Natural killer cell (primary cell): ENCODE results near the gene MUC5B. TPM values are rescaled to one million over a fixed set of nuclear protein-coding genes. Genes with fewer than 3 reads are reported as not detected.

ENCODE experiments used
- ATAC-seq, 3 donors: fragments of 150-1000 bp in 2 of 3; fragments of 200-7000 bp in 1 of 3; cut with Tn5 transposase; 1 replicate in 1 of 3; 2 replicates in 2 of 3; pipeline ENCODE4 v1.10.0; 2021; ENCODE audit warnings: mild to moderate bottlenecking in 2 of 3, moderate library complexity in 2 of 3
- DNase-seq, 2 donors: peaks; one replicate each; pipeline versions ENCODE4 v3.0.0 to v3.0.0-alpha.2; 2013 to 2021; ENCODE audit warnings: mixed read lengths in 1 of 2
- H3K27ac ChIP-seq: one replicate; pipeline ENCODE4 v1.5.1; 2013; ENCODE audit warnings: mild to moderate bottlenecking, low read length
- H3K27me3 ChIP-seq: one replicate; pipeline ENCODE4 v1.6.1; 2013; ENCODE audit warnings: low read length; ENCODE audit not compliant: control insufficient read depth, insufficient read depth
- H3K36me3 ChIP-seq: one replicate; pipeline ENCODE4 v1.6.1; 2013; ENCODE audit warnings: low read length; ENCODE audit not compliant: control insufficient read depth, insufficient read depth
- H3K4me1 ChIP-seq: one replicate; pipeline ENCODE4 v1.6.1; 2013; ENCODE audit warnings: low read length; ENCODE audit not compliant: control insufficient read depth, insufficient read depth
- H3K4me3 ChIP-seq: one replicate; pipeline ENCODE4 v1.5.1; 2013; ENCODE audit warnings: low read length
- H3K9me3 ChIP-seq: one replicate; pipeline ENCODE4 v1.6.1; 2013; ENCODE audit warnings: low read length; ENCODE audit not compliant: control insufficient read depth, insufficient read depth
- H3K27ac Mint-ChIP-seq, 2 donors: one replicate each; pipeline ENCODE4 v1.8.0; 2022; ENCODE audit warnings: mild to moderate bottlenecking in 2 of 2, mixed read lengths in 2 of 2, moderate library complexity in 1 of 2
- H3K27me3 Mint-ChIP-seq, 2 donors: one replicate each; pipeline ENCODE4 v1.8.0; 2022; ENCODE audit warnings: low read depth in 2 of 2, mixed read lengths in 2 of 2
- H3K36me3 Mint-ChIP-seq: one replicate; pipeline ENCODE4 v1.8.0; 2022; ENCODE audit warnings: mixed read lengths
- H3K4me1 Mint-ChIP-seq, 2 donors: one replicate each; pipeline ENCODE4 v1.8.0; 2022; ENCODE audit warnings: mixed read lengths in 2 of 2
- H3K4me3 Mint-ChIP-seq: one replicate; pipeline ENCODE4 v1.8.0; 2022; ENCODE audit warnings: mild to moderate bottlenecking, moderate library complexity, mixed read lengths
- H3K9me3 Mint-ChIP-seq, 2 donors: one replicate each; pipeline ENCODE4 v1.8.0; 2022; ENCODE audit warnings: mixed read lengths in 2 of 2
- WGBS: methylation state at CpG from one replicate; pipeline ENCODE4 v1.1.7; 2013; ENCODE audit warnings: missing lambda C conversion rate; ENCODE audit not compliant: insufficient coverage; 5-methylcytosine and 5-hydroxymethylcytosine counted together
- intact Hi-C: fragments of 100-400 bp; cut with micrococcal nuclease; formaldehyde crosslinking; loops from one replicate; pipeline ENCODE4 v1.14.2; 2022
- total RNA-seq, 4 donors: library from RNA; stranded (reverse); fragments of 120-200 nt in 1 of 4; gene quantifications; one replicate each; pipeline versions ENCODE4 v1.2.3 to v1.2.4, GENCODE V29; 2013 to 2022
- TF ChIP-seq, protein P1 (sequence below): fragments of 200-600 bp; IDR thresholded peaks from one replicate; pipeline ENCODE4 v1.8.0; 2022; ENCODE audit warnings: antibody characterized with exemption

MUC5B gene
- total RNA-seq, 3 donors from 2014 or later (not counting 1 experiment from before 2014, with no cell fraction given): not detected

DNA sequence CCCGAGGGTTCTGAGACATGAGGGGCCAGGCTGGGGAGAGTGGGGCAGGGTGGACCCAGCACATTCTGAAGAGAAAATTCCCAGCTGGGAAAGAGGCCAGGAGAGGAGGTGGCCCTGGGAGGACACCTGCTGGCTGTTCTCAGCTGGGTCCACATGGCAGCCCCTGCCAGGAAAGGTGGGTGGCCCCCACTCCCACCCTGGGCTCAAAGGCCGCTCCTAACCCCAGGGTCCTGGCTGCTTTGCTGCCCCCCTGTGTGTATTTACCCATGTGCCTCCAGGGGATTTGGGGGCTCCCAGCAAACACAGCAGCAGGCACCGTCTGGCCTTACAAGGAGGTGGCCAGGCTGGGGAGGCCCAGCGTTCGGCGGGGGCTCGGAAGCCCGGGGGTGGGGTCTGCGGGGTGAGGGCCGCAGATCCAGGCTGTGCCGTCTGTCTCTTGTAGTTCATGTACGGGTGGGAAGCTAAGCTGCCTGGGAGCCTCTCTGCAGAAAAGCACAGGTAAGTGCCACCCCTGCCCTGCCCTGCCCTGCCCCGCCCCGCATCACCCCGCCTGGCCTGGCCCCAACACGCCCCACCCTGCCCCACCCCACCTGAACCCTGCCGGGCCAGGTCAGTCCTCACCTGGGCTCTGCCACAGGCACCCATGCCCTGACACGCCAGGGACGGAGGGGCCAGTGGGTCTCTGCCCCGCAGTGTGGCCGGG, 10.6 kb downstream of the MUC5B start:
- H3K4me3 Mint-ChIP-seq: no peak overlapping the region
- 84% methylated on average over 18 of the region's 21 CpGs for WGBS
- H3K27ac Mint-ChIP-seq: no peak overlapping the region
- no peaks in the 10 kb centered on the region for H3K4me1 ChIP-seq
- H3K27me3 Mint-ChIP-seq: no peaks in the 10 kb centered on the region
- no peaks in the 10 kb centered on the region for H3K9me3 Mint-ChIP-seq
- no peaks in the 10 kb centered on the region for H3K27me3 ChIP-seq
- no peak overlapping the region for H3K27ac ChIP-seq
- H3K36me3 Mint-ChIP-seq: no peaks in the 10 kb centered on the region
- no peak overlapping the region for H3K4me3 ChIP-seq
- H3K36me3 ChIP-seq: no peaks in the 10 kb centered on the region
- DNase-seq (no peak), ATAC-seq (no peak)
- H3K4me1 Mint-ChIP-seq: no peaks in the 10 kb centered on the region
- no peaks in the 10 kb centered on the region for H3K9me3 ChIP-seq
- TF ChIP-seq, protein P1, sequence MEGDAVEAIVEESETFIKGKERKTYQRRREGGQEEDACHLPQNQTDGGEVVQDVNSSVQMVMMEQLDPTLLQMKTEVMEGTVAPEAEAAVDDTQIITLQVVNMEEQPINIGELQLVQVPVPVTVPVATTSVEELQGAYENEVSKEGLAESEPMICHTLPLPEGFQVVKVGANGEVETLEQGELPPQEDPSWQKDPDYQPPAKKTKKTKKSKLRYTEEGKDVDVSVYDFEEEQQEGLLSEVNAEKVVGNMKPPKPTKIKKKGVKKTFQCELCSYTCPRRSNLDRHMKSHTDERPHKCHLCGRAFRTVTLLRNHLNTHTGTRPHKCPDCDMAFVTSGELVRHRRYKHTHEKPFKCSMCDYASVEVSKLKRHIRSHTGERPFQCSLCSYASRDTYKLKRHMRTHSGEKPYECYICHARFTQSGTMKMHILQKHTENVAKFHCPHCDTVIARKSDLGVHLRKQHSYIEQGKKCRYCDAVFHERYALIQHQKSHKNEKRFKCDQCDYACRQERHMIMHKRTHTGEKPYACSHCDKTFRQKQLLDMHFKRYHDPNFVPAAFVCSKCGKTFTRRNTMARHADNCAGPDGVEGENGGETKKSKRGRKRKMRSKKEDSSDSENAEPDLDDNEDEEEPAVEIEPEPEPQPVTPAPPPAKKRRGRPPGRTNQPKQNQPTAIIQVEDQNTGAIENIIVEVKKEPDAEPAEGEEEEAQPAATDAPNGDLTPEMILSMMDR: no peak
- intact Hi-C loops: no loop called here

DNA sequence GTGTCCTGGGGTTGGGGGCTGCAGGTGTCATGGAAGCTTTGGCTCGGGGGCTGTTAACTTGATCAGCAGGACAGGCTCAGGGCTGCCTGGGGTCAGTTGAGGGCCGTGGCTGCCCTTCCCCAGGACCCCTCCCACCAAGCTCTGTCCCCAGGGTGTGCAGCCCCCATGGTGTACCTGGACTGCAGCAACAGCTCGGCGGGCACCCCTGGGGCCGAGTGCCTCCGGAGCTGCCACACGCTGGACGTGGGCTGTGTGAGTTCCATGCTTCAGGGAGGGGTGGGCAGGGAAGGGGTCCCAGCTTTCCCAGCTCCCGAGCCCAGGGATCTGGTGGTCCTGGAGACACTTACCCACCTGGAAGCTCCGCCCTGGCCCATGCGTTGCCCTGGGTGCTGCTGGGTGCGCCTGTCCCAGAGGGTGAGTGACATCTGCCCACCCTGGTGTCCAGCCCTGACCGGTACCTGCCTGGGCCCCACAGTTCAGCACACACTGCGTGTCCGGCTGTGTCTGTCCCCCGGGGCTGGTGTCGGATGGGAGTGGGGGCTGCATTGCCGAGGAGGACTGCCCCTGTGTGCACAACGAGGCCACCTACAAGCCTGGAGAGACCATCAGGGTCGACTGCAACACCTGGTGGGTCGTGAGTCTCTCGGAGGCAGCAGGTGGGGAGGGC, 11.3 kb downstream of the MUC5B start:
- WGBS: 85% methylated on average over 22 of the region's 22 CpGs
- DNase-seq: no peak
- no peaks in the 10 kb centered on the region for H3K9me3 ChIP-seq
- no peak overlapping the region for H3K4me3 ChIP-seq
- Mint-ChIP-seq H3K27me3 (no peaks in the 10 kb centered on the region), H3K36me3 (no peaks in the 10 kb centered on the region), H3K4me1 (no peaks in the 10 kb centered on the region), H3K4me3 (no peak overlapping the region), H3K27ac (no peak overlapping the region), H3K9me3 (no peaks in the 10 kb centered on the region)
- ATAC-seq: no peak
- H3K4me1 ChIP-seq: no peaks in the 10 kb centered on the region
- no peaks in the 10 kb centered on the region for H3K27me3 ChIP-seq
- TF ChIP-seq, protein P1: no peak
- no peak overlapping the region for H3K27ac ChIP-seq
- intact Hi-C loops: no loop called here
- H3K36me3 ChIP-seq: no peaks in the 10 kb centered on the region

DNA sequence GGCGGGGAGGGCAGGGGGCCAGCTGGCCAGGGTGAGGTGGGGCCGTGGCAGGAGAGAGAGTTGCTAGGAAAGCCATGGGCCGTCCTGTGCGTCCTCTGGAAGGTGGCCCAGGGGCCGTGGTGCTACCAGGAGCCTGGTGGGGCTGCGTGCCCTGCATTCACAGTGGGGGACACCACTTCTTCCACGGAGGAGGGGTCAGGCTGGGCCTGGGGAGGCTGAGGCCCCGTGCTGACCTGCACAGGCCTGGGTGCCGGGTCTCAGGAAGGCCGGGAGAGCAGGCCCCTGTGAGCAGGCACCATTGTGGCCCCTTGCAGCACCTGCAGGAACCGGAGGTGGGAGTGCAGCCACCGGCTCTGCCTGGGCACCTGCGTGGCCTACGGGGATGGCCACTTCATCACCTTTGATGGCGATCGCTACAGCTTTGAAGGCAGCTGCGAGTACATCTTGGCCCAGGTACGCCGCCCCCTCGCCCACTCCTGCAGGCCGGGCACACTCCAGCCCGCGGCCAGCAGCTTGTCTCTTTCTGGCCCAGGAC, 12.0 kb downstream of the MUC5B start:
- H3K27ac Mint-ChIP-seq: no peak overlapping the region
- no peaks in the 10 kb centered on the region for H3K9me3 Mint-ChIP-seq
- Histone ChIP-seq H3K4me1 (no peaks in the 10 kb centered on the region), H3K4me3 (no peak overlapping the region), H3K27me3 (no peaks in the 10 kb centered on the region), H3K27ac (no peak overlapping the region), H3K36me3 (no peaks in the 10 kb centered on the region), H3K9me3 (no peaks in the 10 kb centered on the region)
- ATAC-seq (no peak), DNase-seq (no peak)
- intact Hi-C loops: no loop called here
- TF ChIP-seq, protein P1: no peak
- 89% methylated on average over 23 of the region's 23 CpGs for WGBS
- H3K36me3 Mint-ChIP-seq: no peaks in the 10 kb centered on the region
- H3K27me3 Mint-ChIP-seq: no peaks in the 10 kb centered on the region
- no peaks in the 10 kb centered on the region for H3K4me1 Mint-ChIP-seq
- H3K4me3 Mint-ChIP-seq: no peak overlapping the region
